Measurements from ENCODE around the gene TMC5.

- TF ChIP-seq CTCF (IDR thresholded peaks at IDR 0.05) (no peak), POLR2A (IDR thresholded peaks at IDR 0.05) (no peak), POLR2AphosphoS5 (IDR thresholded peaks at IDR 0.05) (no peak), EP300 (IDR thresholded peaks at IDR 0.05) (no peak)
These were observed 90.2 kb downstream of the TMC5 start for GRCh38 chr16:19507867-19508266.

All from sigmoid colon (tissue), 4 donors.